Breast epithelium (tissue), 3 donors: ENCODE results near the gene FAM170A.

Source experiments
- CTCF ChIP-seq, 3 donors: fragments of 450-650 bp; IDR thresholded peaks; one replicate each; pipeline ENCODE4 v1.5.1; 2016 to 2017; ENCODE audit warnings: antibody characterized with exemption in 3 of 3, mild to moderate bottlenecking in 3 of 3, moderate library complexity in 3 of 3
- POLR2A ChIP-seq: fragments of 450-650 bp; IDR thresholded peaks from one replicate; pipeline ENCODE4 v1.6.1; 2016; ENCODE audit warnings: antibody characterized with exemption, mild to moderate bottlenecking, moderate library complexity
- POLR2AphosphoS5 ChIP-seq, 3 donors: sonication (generic); formaldehyde crosslinking; IDR thresholded peaks; one replicate each; pipeline ENCODE4 v1.6.1; 2017; ENCODE audit warnings: antibody characterized with exemption in 3 of 3

GRCh38 chr5:119629339-119629738, at the start of gene FAM170A:
- TF ChIP-seq POLR2A (no peak), CTCF (IDR thresholded peaks at IDR 0.05) (no peak), POLR2AphosphoS5 (IDR thresholded peaks at IDR 0.05) (no peak)
